GM18511 (cell line): Measurements from ENCODE around the gene SLC10A2.

ENCODE experiments used
- ATAC-seq: cut with Tn5 transposase; IDR thresholded peaks from one replicate; pipeline ENCODE4 v1.9.1; 2021; ENCODE audit warnings: mild to moderate bottlenecking, moderate library complexity; ENCODE audit not compliant: unreplicated experiment

SLC10A2 gene

DNA sequence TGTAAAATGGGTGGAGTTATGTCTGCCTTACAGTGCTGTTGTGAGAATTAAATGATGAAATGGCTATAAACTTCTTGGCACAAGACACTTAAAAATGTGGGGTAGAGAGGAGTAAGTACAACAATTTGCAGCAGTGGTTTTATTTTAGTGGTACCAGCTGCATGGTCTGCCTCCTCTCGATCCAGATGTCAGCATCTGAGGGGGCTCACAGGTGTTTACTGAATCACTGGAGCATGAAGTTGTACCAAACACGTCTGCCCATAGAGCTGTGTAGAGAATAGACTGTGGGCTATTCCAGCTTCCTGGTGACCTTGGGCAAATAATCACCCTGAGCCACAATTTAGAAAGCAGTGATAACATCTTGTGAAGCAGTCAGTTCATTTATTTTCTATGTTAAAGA, 11.1 kb downstream of the SLC10A2 start:
- ATAC-seq, result no peak

DNA sequence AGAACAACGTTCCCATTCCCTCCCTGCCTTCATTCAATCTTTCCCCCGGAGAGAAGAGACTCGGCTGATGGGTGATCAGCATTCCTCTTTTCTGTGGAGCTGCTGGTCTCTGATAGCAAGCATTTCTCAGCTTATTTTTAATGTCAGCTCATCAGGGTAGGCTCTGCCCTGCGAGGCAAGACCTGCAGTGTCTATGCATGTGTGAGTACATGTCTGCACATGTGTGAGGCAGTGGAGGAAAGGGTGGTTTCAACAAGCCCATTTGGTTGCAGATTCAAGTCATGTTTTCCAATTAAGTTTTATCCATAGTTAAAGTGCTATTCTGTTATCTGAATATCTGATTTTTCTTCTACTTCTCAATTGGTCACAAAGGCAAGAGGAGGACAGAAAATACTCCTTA, 19.5 kb downstream of the SLC10A2 start:
- no peak for ATAC-seq

DNA sequence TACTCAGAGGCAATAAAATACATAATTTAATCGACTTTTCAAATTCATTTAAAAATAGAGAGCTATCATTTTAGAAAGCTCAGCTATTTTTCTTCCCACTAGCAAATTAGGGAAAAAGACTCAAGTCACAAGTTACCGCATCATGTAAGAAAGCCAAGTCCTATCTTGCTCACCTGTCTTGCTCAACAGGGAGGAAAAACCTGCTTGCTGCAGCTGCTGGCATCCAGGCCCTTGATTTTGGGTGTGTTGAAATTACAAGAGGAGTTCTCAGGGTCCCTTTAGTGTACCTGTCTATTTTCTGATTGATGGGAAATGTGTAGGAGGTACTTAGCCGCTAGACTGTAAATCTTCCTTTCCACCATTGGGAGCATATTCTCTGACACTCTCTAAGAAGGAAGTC, 22.2 kb downstream of the SLC10A2 start:
- no peak for ATAC-seq

DNA sequence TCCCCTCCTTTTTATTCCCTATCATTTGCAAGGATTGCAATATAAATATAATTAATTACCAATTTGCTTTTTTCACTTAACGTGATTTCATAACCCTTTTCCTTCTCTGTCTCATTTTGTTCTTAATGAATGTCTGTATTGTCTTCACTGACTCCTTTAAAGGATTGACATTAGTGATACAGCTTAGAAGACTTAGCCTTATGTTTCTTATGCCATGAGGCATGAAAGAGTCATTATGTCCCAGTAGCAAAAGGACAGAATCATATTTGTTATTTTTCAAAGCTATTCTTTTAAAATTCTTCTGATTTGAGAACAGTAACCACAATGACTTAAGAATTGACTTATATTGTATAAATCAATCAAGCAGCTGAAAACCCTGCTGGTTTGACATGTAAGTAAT, 26.2 kb downstream of the SLC10A2 start:
- ATAC-seq, result no peak

DNA sequence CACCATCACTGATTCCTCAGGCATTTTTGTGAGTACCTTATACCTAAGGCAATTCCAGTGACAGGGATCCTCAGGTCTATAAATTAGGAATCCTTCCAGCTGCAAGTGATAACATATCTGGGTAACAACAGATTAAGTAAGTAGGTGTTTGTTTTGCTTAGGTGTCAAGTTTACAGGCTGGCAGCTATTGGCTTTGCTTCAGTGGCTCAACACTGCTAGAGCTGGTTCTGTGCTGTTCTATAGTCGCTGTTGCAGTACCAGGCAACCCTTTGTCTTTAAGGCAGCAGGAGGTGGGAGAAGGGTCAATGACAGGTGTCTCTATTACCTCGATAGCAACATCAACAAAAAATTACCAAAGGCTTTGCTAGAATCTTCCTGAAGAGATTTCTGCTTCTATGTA, 27.0 kb downstream of the SLC10A2 start:
- ATAC-seq, result no peak

DNA sequence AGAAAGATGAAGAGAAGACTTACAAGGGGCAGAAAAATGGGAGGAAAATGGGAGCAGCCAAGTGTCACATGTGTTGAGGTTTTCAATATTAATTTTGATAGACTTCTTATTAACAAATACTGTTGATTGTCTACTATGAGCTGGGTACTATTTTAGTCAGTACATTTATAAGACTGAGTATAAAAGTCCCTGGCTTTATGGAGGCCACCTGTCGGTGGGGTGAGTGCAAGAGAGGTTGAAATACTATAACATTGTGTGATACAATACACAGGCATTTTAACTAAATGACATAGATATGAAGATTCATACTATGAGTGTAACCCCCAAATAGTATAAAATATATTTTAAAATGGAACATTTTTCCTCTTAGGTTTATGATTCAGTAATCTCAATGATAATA, 29.9 kb downstream of the SLC10A2 start:
- ATAC-seq, result no peak

DNA sequence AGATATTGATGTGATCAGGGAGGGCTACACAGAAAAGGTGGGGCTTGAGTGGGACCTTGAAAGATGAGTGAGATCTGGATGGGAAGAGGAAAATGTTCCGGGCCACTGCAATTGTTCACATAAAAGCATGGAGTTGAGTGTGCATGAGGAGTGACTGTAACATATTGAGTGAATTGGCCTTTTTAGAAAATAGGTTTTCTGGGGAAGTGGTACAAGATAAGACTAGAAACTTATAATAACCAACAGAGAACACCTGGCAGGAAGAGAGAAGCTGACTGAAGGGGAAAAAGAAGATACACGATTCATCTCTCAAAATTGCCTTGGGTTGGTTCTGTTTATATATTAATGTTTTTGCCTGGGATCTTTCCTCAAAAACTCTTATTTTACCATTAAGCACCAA, 32.2 kb downstream of the SLC10A2 start:
- ATAC-seq, result peak; percentile 23

DNA sequence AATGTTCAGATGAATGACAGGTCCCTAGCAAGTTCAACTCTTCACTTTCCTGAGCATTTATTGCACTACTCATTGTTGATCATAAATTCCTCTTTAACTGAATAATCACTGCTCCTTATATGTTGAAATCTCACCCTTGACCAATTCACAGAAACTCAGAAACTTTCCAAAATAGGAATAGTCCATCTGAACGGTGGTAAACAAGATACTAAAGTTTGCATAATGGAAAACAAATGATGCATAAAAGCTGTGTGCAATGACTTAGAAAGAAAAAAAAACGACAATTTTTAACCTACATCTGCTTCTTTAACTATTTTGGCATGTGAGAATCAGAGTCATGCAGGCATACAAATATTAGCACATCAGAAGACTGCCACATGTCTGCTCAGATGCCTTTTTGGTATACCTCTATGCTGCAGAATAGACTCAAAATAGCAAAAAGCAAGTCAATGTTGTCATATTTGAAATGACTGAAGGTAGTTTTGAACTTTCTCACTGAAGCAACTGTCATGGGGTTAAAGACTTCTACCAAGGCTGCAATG, 34.8 kb downstream of the SLC10A2 start:
- peak; percentile 90 for ATAC-seq

DNA sequence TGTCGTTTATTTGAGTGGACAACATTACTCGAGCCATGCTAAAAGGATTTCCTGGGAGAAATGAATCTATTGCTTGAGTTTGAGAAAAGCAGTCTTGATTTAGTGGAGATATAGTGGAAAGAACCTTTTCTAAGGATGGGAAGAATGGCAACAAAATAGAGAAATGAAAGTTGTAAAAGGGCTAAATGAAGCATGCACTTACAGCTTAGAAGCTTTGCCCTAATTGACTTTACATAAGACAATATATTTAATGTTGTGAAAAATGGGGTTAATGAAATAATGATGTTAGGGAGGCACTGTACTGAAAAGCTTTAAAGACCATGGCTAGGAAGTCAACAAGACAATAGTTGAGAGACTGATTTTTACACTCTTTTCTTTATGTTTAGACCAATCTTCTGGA, 35.4 kb downstream of the SLC10A2 start:
- ATAC-seq, result peak; percentile 1

DNA sequence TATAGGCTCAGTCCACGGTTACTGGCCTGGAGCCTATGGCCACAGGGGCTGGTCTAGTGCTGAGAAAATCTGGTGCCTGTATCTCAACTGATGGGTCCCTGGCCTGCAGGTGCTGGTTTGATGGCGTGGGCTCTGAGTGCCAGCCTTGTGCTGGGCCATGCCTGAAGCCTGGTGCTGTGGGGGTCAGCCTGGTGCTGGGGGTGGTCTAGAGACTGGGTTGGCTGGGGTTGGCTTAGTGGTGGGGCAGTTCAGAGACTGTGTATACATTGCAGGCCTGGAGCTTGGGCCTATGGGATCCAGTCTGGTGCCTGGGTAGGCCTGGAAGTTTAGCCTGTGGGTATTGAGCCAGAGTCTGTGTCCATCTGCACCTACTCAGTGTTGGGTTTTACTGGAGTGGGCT, 36.4 kb downstream of the SLC10A2 start:
- no peak for ATAC-seq

DNA sequence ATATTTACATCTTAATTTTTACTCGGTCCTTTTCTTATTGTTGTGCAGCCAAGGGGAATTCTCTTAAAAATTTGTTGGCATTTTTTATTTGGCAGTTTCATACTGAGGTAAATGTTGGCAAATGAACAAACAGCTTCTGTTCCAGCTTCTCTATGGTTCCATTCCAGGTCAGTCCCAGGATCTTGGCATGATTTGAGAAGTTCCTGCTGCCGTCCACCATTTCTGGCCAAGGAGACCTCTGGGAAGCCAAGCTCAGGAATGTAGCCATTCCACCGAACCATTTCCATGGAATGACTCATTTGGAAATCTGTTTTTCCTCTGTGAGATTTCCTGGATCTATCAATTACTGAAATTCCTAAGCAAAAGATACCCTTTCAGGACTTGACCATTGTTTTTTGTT, 43.9 kb downstream of the SLC10A2 start:
- ATAC-seq, result no peak

DNA sequence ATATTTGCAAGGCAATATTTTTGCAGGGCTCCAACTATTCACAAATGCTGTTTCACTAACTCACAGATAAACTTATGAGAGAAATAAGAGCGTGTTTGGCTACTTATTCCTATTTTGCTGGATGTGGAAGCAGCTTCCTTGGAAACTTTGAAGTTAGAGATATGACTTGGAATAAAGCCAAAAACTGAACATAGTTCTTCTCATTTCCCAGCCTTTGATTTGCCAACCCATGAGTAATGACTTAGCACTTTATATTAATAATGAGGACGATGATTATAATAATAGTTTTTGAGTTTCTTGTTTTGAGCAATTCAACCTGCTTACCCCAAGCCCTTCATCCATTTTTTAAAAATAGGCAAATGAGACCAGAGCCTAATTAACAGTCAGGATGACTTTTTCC, 47.7 kb downstream of the SLC10A2 start:
- no peak for ATAC-seq

DNA sequence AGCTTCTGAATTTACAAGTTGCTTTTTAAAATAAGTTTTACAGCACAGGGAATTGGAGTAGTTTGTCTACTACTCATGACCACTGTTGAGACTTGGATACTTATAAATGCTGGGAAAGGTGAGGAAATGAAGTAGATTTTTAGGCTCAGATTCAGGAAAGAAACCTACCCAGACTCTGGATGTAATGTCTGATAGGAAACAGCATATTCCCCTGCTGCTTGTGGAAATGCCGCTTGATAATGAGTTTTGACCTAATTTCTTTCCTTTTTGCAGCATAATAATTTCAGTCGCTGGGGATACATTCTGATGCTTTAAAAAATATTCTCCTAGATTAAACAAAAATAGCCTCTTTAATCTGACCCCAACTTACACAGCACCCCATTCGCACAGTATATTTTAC, 53.6 kb downstream of the SLC10A2 start:
- ATAC-seq, result no peak

DNA sequence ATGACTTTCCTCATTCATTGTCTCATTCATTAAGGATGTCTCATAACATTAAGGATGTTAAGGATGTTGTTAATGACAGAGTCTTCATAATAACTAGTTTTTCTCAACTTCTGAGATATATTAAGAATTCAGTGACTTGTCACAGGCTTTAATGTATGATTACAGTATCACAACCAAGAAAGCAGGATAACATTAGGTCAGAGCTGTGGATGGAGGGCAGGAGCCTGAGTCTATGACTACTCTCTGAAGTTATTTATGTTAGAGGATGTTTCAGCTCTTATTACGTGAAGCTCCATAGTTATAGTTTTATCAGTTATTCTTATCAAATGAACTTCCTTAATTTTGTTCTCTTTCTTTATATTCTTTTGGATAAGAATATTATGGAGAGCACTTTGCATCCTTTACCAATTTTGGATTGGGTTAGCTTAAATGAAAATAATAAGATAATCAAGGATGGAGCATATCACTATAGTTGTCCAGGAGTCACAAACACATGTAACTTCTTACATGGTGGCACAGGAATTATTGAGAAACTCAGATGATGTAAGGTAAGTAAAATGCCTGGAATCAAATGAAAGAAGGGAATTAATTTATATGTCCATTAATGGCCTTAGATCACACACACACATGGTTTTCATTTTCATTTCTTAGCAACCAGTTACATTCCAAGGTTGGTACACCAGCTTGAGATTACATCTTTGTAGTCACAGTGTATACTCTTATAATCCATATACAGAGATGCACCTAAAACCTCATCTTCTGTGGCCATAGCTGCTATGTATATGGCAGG, 57.0 kb downstream of the SLC10A2 start:
- no peak for ATAC-seq

DNA sequence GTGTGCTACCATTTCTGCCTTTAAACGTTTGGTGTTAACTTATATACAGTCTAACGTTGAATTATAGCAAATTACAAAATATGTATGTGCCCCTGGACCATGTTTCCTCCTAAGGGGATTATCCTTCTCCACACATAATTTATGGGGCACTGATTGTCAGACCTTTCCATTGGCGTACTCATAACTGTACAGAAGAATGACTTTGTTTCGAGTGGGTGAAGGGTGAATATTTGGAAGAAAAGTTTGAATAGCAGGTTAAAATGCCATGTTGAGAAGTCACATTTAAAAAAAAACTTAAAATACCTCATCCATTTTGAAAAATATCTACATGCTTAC, 58.8 kb downstream of the SLC10A2 start:
- peak; percentile 40 for ATAC-seq

DNA sequence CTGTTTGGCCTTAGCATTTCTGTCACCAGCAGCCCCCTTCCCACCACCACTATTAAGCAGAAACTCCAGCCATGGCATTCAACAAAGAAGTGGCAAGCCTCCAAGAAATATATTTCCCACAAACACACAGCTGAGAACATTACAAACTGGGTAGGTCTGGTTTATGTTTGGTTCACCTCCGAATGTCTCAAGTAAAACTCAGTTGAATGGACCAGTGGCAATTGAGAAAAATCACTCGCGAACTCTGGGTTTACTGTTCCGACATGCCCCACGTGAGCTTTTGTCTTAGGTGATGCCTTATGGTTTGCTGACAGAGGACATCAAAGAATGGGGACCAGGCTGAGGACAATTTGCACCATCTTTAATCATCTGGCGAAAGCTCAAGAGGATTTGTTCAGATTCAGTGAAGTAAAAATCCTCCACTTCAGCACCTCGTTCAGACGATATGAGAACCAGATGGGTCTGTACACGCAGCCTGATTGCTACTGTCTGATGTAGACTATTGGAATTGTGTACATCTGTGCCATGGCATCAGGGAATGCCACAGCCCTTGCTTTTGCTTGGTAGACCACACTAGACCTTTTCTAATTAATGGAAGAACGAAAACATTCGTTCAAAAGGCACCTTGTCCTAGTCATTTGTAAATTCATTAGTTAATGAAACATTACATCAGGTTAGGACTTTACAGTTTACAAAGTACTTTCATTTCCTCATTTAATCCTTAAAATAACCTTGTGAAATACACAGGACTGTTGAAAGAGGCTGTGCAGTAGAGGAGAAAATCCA, 59.4 kb downstream of the SLC10A2 start:
- peak; percentile 91 for ATAC-seq

DNA sequence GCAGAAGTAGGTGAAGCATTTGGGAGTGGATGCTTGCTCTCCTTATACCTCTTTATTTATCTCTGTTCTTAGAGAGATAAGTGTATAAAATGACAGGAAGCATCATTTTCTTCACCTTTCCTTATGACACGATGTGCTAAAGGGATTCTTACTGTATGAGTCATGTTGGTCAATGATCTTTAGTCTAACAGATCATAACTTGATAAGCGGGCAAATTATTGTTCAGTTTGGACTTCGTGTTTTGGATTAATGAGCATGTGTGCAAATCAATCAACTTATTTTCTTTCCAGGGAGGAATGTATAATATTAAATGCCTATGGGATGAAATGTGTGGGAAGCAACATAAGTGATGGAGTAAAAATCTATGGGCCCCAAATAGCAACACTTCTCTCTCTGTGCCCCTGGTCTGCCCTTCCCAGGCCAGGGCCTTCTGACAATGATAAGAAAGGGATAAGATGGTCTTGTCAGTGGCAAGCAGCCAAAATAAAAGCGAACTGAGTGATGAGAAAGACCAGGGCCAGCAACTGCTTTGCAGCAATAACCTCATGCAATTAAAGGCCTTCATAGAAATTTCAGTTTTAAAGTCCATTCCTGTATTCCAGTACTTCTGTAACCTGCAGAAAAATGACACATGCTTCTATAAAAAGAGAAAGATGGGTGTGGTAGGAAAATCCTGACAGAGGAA, 61.4 kb downstream of the SLC10A2 start:
- ATAC-seq, result no peak

DNA sequence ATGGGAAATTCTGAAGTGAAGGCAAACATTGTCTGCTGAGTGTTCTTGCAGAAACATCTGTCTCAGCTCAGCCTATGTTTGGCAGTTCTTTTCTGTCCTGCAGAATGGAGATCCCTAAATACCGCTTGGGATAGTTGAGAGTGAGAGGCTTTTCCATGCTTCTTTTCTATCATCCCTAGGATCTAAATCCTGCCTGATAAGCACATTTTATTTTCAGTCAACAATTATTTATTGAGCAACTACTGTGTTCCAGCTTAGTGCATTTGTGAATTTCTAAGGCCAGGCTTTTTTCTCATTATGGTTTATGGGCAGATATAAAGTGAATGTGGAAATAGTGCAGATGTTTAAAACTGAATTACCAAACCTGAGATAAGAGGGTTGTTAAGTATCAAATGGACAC, 62.6 kb downstream of the SLC10A2 start:
- ATAC-seq, result no peak

DNA sequence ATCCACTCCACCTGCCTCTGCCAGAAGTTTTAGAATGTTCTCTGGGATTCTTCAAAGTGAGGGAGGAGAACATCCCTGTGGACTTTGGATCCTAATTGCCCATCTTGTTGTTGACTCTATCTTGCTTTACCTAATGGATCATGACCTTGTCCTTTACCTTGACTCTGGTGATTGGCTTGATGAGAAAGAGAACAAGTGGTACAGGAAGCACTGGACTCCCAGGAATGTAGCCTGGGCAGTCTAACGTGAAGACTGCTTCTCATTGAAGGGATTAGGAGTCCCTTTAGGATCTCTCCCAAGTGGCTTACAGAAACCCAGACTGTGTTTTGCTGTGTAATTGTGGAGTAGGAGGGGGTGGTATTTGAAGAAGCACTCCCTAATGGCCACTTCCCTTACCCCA, 63.9 kb downstream of the SLC10A2 start:
- ATAC-seq, result no peak

DNA sequence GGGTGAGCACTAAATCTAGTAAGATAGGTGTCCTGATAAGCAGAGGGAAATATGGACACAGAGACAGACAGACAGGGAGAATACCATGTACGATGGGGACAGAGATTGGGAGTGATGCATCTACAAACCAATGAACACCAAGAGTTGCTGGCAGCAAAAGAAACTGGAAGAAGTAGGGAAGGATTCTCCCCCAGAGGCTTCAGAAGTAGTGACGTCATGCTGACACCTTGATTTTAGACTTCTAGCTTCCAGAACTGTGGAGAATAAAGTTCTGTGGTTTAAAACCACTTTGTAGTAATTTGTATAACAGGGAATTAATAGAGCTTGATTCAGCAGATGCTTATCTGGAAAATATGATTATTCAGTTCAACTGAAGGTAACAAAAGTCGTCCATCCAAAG, 66.1 kb downstream of the SLC10A2 start:
- ATAC-seq, result no peak

DNA sequence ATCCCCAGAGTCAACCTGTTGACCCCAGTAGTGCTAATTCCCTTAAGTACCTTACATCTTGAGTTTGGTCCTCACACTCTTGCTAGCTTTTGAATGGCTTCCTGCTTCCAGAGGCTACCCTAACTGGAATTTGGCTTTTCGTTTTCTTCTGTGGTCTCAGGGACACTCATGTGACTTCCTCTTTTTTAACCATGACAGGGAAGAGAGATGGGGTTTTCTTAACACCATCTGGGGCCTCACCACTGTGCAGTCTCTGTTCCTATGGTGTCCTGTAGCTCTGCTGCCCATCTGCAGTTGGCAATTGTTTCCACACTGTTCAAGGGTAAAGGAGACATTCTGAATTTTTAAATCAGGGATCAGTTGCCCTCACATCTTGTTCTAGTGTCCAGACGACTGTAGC, 66.7 kb downstream of the SLC10A2 start:
- ATAC-seq, result peak; percentile 66
